DMS 273 (cell line): ENCODE measurements around the gene ELOB.

ENCODE experiments used
- DNase-seq: peaks from one replicate; lab custom pipeline; 2025; ENCODE audit not compliant: unreplicated experiment; lab: John Stamatoyannopoulos, UW

ELOB gene

GRCh38 chr16:2749936-2750335 is 27.1 kb downstream of the ELOB start:
- DNase-seq = no peak

- DNase-seq = no peak
Observed at GRCh38 chr16:2749476-2749875, 27.6 kb downstream of the ELOB start.

GRCh38 chr16:2748757-2749455 is 28.2 kb downstream of the ELOB start:
- no peak for DNase-seq

GRCh38 chr16:2745961-2746360 is 31.1 kb downstream of the ELOB start:
- no peak for DNase-seq

GRCh38 chr16:2745116-2745890 is 31.8 kb downstream of the ELOB start:
- DNase-seq = no peak

- DNase-seq = no peak
Observed at GRCh38 chr16:2744711-2745110, 32.4 kb downstream of the ELOB start.

- no peak for DNase-seq
Observed at GRCh38 chr16:2743007-2743810, 33.9 kb downstream of the ELOB start.

GRCh38 chr16:2742323-2743006 is 34.6 kb downstream of the ELOB start:
- no peak for DNase-seq

GRCh38 chr16:2741168-2741567 is 35.9 kb downstream of the ELOB start:
- no peak for DNase-seq

GRCh38 chr16:2740476-2740875 is 36.6 kb downstream of the ELOB start:
- DNase-seq = no peak

GRCh38 chr16:2739625-2740430 is 37.3 kb downstream of the ELOB start:
- no peak for DNase-seq

GRCh38 chr16:2738615-2739014 is 38.5 kb downstream of the ELOB start:
- DNase-seq = no peak

- DNase-seq = no peak
Observed at GRCh38 chr16:2737895-2738418, 39.1 kb downstream of the ELOB start.

- no peak for DNase-seq
Observed at GRCh38 chr16:2737238-2737605, 39.9 kb downstream of the ELOB start.

- DNase-seq = no peak
Observed at GRCh38 chr16:2736476-2737237, 40.4 kb downstream of the ELOB start.

GRCh38 chr16:2734844-2735515 is 42.1 kb downstream of the ELOB start:
- DNase-seq = no peak

GRCh38 chr16:2728034-2728433 is 49.0 kb downstream of the ELOB start:
- no peak for DNase-seq

- no peak for DNase-seq
Observed at GRCh38 chr16:2726923-2727322, 50.2 kb downstream of the ELOB start.

GRCh38 chr16:2724816-2725348 is 52.2 kb downstream of the ELOB start:
- no peak for DNase-seq
